C4-2B (cell line): ENCODE measurements around the gene PACSIN2.

Experiments used
- CTCF ChIP-seq: fragments of 450-650 bp; conservative IDR thresholded peaks from 2 replicates; pipeline ENCODE4 v1.5.1; 2017; ENCODE audit warnings: mild to moderate bottlenecking
- ZFX ChIP-seq: fragments of 450-650 bp; IDR thresholded peaks from 2 replicates; pipeline ENCODE4 v1.6.1; 2017

GRCh38 chr22:42880815-42881214, 134.1 kb downstream of the PACSIN2 start:
- TF ChIP-seq CTCF (no peak), ZFX (no peak)
